Epithelial cell of esophagus (primary cell): ENCODE measurements around the gene SPATA6L.

ENCODE experiments used
- DNase-seq: peaks from one replicate; pipeline ENCODE4 v3.0.0; 2010; ENCODE audit warnings: low read depth
- H3K4me3 ChIP-seq: 2 replicates; pipeline ENCODE4 v1.5.1; 2011; ENCODE audit warnings: mild to moderate bottlenecking, low read length, control low read depth
- CTCF ChIP-seq: IDR thresholded peaks from 2 replicates; pipeline ENCODE4 v1.5.1; 2011; ENCODE audit warnings: low read depth, mild to moderate bottlenecking, low read length, control low read depth, inconsistent platforms; ENCODE audit not compliant: insufficient read depth; ENCODE audit errors: missing control alignments

The SPATA6L gene

GRCh38 chr9:4640027-4640426, 26.3 kb downstream of the SPATA6L start:
- peak; percentile 25 for DNase-seq
- TF ChIP-seq CTCF: peak; percentile 33
- no peak overlapping the region for H3K4me3 ChIP-seq

- no peak for DNase-seq
- no peak for TF ChIP-seq CTCF
- no peak overlapping the region for H3K4me3 ChIP-seq
Observed at GRCh38 chr9:4639420-4639819, 26.9 kb downstream of the SPATA6L start.

- DNase-seq: no peak
- TF ChIP-seq CTCF: no peak
- no peak overlapping the region for H3K4me3 ChIP-seq
Observed at GRCh38 chr9:4638968-4639367, 27.3 kb downstream of the SPATA6L start.

GRCh38 chr9:4630836-4631235, 35.4 kb downstream of the SPATA6L start:
- DNase-seq: no peak
- no peak for TF ChIP-seq CTCF
- H3K4me3 ChIP-seq: no peak overlapping the region

- no peak overlapping the region for H3K4me3 ChIP-seq
- DNase-seq: no peak
- no peak for TF ChIP-seq CTCF
Observed at GRCh38 chr9:4622016-4622415, 44.3 kb downstream of the SPATA6L start.

GRCh38 chr9:4620881-4621555, 45.3 kb downstream of the SPATA6L start:
- no peak for TF ChIP-seq CTCF
- no peak for DNase-seq
- H3K4me3 ChIP-seq: no peak overlapping the region
